ENCODE results near the gene JARID2.

JARID2 gene

GRCh38 chr6:15272562-15272961 is 26.7 kb downstream of the JARID2 start:
- TF ChIP-seq CTCF (IDR thresholded peaks at IDR 0.05; ENCODE audit: low read depth, low read length) = no peak
- H3K4me3 ChIP-seq (ENCODE audit: low read depth, low read length) = no peak overlapping the region

GRCh38 chr6:15274692-15275387 is 29.0 kb downstream of the JARID2 start:
- H3K4me3 ChIP-seq (ENCODE audit: low read depth, low read length) = no peak overlapping the region
- TF ChIP-seq CTCF (IDR thresholded peaks at IDR 0.05; ENCODE audit: low read depth, low read length) = no peak

- no peak for TF ChIP-seq CTCF (IDR thresholded peaks at IDR 0.05; ENCODE audit: low read depth, low read length)
- no peak overlapping the region for H3K4me3 ChIP-seq (ENCODE audit: low read depth, low read length)
These were observed 30.4 kb downstream of the JARID2 start for GRCh38 chr6:15276036-15276985.

- no peak overlapping the region for H3K4me3 ChIP-seq (ENCODE audit: low read depth, low read length)
- no peak for TF ChIP-seq CTCF (IDR thresholded peaks at IDR 0.05; ENCODE audit: low read depth, low read length)
These were observed 33.3 kb downstream of the JARID2 start for GRCh38 chr6:15279047-15279661.

- no peak for TF ChIP-seq CTCF (IDR thresholded peaks at IDR 0.05; ENCODE audit: low read depth, low read length)
- no peak overlapping the region for H3K4me3 ChIP-seq (ENCODE audit: low read depth, low read length)
These were observed 34.2 kb downstream of the JARID2 start for GRCh38 chr6:15280028-15280427.

- H3K4me3 ChIP-seq (ENCODE audit: low read depth, low read length) = no peak overlapping the region
- no peak for TF ChIP-seq CTCF (IDR thresholded peaks at IDR 0.05; ENCODE audit: low read depth, low read length)
These were observed 35.1 kb downstream of the JARID2 start for GRCh38 chr6:15280961-15281360.
